ENCODE data around the gene DDIT3. TPM values are rescaled to one million over a fixed set of nuclear protein-coding genes. Genes with fewer than 3 reads are reported as not detected.

DDIT3 gene
- total RNA-seq, 1 donor from 2014 or later: 213 TPM

GRCh38 chr12:57549203-57549908 is 29.0 kb upstream of the DDIT3 start:
- DNase-seq (ENCODE audit: low read depth): no peak
- Histone ChIP-seq H3K27me3 (ENCODE audit: control insufficient read depth, insufficient read depth, low read length) (peaks cover 7% of the 10 kb centered on the region), H3K36me3 (ENCODE audit: control insufficient read depth, insufficient read depth, low read length) (no peaks in the 10 kb centered on the region), H3K4me3 (ENCODE audit: low read depth, low read length) (no peak overlapping the region)
- FAIRE-seq: no peak
- TF ChIP-seq CTCF (IDR thresholded peaks at IDR 0.05; ENCODE audit: insufficient read depth, low read length, severe bottlenecking): no peak

- no peak for DNase-seq (ENCODE audit: low read depth)
- FAIRE-seq: no peak
- no peak for TF ChIP-seq CTCF (IDR thresholded peaks at IDR 0.05; ENCODE audit: insufficient read depth, low read length, severe bottlenecking)
- H3K27me3 ChIP-seq (ENCODE audit: control insufficient read depth, insufficient read depth, low read length): peaks cover 7% of the 10 kb centered on the region
- peaks cover 1% of the 10 kb centered on the region for H3K36me3 ChIP-seq (ENCODE audit: control insufficient read depth, insufficient read depth, low read length)
- H3K4me3 ChIP-seq (ENCODE audit: low read depth, low read length): no peak overlapping the region
Observed at GRCh38 chr12:57548488-57548887, 28.2 kb upstream of the DDIT3 start.

- Histone ChIP-seq H3K36me3 (ENCODE audit: control insufficient read depth, insufficient read depth, low read length) (peaks cover 2% of the 10 kb centered on the region), H3K4me3 (ENCODE audit: low read depth, low read length) (no peak overlapping the region), H3K27me3 (ENCODE audit: control insufficient read depth, insufficient read depth, low read length) (peaks cover 7% of the 10 kb centered on the region)
- DNase-seq (ENCODE audit: low read depth): no peak
- TF ChIP-seq CTCF (IDR thresholded peaks at IDR 0.05; ENCODE audit: insufficient read depth, low read length, severe bottlenecking): no peak
- no peak for FAIRE-seq
Observed at GRCh38 chr12:57548013-57548315, 27.6 kb upstream of the DDIT3 start.

- peak overlapping the region; percentile 89 for H3K4me3 ChIP-seq (ENCODE audit: low read depth, low read length)
- DNase-seq (ENCODE audit: low read depth) (no peak), FAIRE-seq (no peak)
- TF ChIP-seq CTCF (IDR thresholded peaks at IDR 0.05; ENCODE audit: insufficient read depth, low read length, severe bottlenecking): no peak
- H3K36me3 ChIP-seq (ENCODE audit: control insufficient read depth, insufficient read depth, low read length): peaks cover 2% of the 10 kb centered on the region
- peaks cover 7% of the 10 kb centered on the region for H3K27me3 ChIP-seq (ENCODE audit: control insufficient read depth, insufficient read depth, low read length)
Observed at GRCh38 chr12:57547288-57548012, 27.1 kb upstream of the DDIT3 start.

GRCh38 chr12:57546438-57547287 is 26.3 kb upstream of the DDIT3 start, which contains the start of gene DCTN2:
TSS of gene DCTN2 (minus strand) at chr12:57547192. CDS start at chr12:57547063, 129 bp downstream.
- DNase-seq (ENCODE audit: low read depth) (peak; percentile 92), FAIRE-seq (no peak)
- peaks cover 7% of the 10 kb centered on the region for H3K27me3 ChIP-seq (ENCODE audit: control insufficient read depth, insufficient read depth, low read length)
- H3K36me3 ChIP-seq (ENCODE audit: control insufficient read depth, insufficient read depth, low read length): peaks cover 2% of the 10 kb centered on the region
- TF ChIP-seq CTCF (IDR thresholded peaks at IDR 0.05; ENCODE audit: insufficient read depth, low read length, severe bottlenecking): peak; percentile 30
- peak within 1 kb of the TSS; percentile 89 for H3K4me3 ChIP-seq (ENCODE audit: low read depth, low read length)

Measured in bronchial epithelial cell (primary cell).